ENCODE data around the gene BIRC6. TPM values are rescaled to one million over a fixed set of nuclear protein-coding genes. Genes with fewer than 3 reads are reported as not detected.

BIRC6 gene
- total and polyA plus RNA-seq, 3 donors from 2014 or later: 48.9 to 182 (median 177) TPM

DNA sequence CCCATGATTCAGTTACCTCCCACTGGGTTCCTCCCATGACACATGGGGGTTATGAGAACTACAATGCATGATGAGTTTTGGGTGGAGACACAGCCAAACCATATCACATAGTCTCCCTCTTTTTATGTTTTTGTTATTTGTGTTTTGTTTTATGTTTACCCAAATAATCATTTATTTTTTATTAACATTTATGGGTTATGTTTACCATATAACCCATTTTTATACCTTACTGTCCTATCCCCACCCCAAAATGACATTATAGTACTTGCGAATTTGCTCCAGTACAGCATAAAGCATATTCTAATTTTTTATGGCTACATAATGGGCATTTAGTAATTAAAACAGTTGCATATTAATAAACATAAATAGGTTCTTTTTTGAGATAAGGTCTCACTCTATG, 209.1 kb downstream of the BIRC6 start:
- H3K36me3 ChIP-seq (ENCODE audit: low read depth, missing control alignments): no peaks in the 10 kb centered on the region
- intact Hi-C loops (cut with DNase I; ENCODE audit: low total_unique reads): no loop called here
- no peak overlapping the region for H3K27ac ChIP-seq
- 89 to 97% methylated on average over 1 of the region's 1 CpG for WGBS, 2 donors
- TF ChIP-seq POLR2A (IDR thresholded peaks at IDR 0.05) (no peak), CTCF (IDR thresholded peaks at IDR 0.05) (no peak)
- H3K4me3 ChIP-seq: no peak overlapping the region
- H3K27me3 ChIP-seq: no peaks in the 10 kb centered on the region
- H3K9me3 ChIP-seq: no peaks in the 10 kb centered on the region
- DNase-seq: no peak
- no peaks in the 10 kb centered on the region for H3K4me1 ChIP-seq

- Histone ChIP-seq H3K27me3 (no peaks in the 10 kb centered on the region), H3K27ac (no peak overlapping the region), H3K36me3 (ENCODE audit: low read depth, missing control alignments) (no peaks in the 10 kb centered on the region), H3K4me3 (no peak overlapping the region), H3K4me1 (no peaks in the 10 kb centered on the region), H3K9me3 (no peaks in the 10 kb centered on the region)
- intact Hi-C loops (cut with DNase I; ENCODE audit: low total_unique reads): no loop called here
- no peak for DNase-seq
- 88 to 94% methylated on average over 3 of the region's 3 CpGs for WGBS, 2 donors
- TF ChIP-seq CTCF (IDR thresholded peaks at IDR 0.05): no peak
Observed at GRCh38 chr2:32572030-32572429, 215.2 kb downstream of the BIRC6 start.

GRCh38 chr2:32572737-32573136, 215.9 kb downstream of the BIRC6 start:
- DNase-seq: no peak
- Histone ChIP-seq H3K36me3 (ENCODE audit: low read depth, missing control alignments) (no peaks in the 10 kb centered on the region), H3K9me3 (no peaks in the 10 kb centered on the region), H3K4me3 (no peak overlapping the region), H3K4me1 (no peaks in the 10 kb centered on the region), H3K27ac (no peak overlapping the region), H3K27me3 (no peaks in the 10 kb centered on the region)
- TF ChIP-seq CTCF (IDR thresholded peaks at IDR 0.05) (no peak), POLR2A (IDR thresholded peaks at IDR 0.05) (no peak)
- WGBS, 2 donors: 93 to 100% methylated on average over 2 of the region's 2 CpGs
- intact Hi-C loops (cut with DNase I; ENCODE audit: low total_unique reads): no loop called here

GRCh38 chr2:32591669-32592463, 235.0 kb downstream of the BIRC6 start:
- Histone ChIP-seq H3K4me3 (no peak overlapping the region), H3K27me3 (no peaks in the 10 kb centered on the region), H3K4me1 (no peaks in the 10 kb centered on the region), H3K36me3 (ENCODE audit: low read depth, missing control alignments) (no peaks in the 10 kb centered on the region), H3K27ac (no peak overlapping the region), H3K9me3 (no peaks in the 10 kb centered on the region)
- TF ChIP-seq POLR2A (IDR thresholded peaks at IDR 0.05): no peak
- TF ChIP-seq CTCF (IDR thresholded peaks at IDR 0.05): no peak
- no peak for DNase-seq
- intact Hi-C loops (cut with DNase I; ENCODE audit: low total_unique reads): no loop called here
- WGBS, 2 donors: 74 to 84% methylated on average over 3 of the region's 3 CpGs

DNA sequence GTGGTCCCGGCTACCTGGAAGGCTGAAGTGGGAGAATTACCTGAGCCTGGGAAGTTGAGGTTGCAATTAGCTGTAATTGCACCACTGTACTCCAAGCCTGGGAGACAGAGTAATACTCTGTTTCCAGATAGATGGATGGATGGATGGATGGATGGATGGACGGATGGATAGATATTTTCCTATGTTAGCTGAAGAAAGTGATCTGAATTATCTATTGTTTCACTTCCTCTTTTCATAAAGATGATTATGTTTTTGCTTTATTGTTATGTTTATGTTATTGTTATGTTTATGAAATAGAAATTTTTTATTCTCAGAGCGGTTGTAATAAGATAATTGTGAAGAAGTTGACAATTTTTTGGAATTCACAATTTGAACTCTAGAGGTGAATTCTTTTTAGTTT, 237.8 kb downstream of the BIRC6 start:
- Histone ChIP-seq H3K4me3 (no peak overlapping the region), H3K4me1 (no peaks in the 10 kb centered on the region), H3K27me3 (no peaks in the 10 kb centered on the region), H3K36me3 (ENCODE audit: low read depth, missing control alignments) (no peaks in the 10 kb centered on the region), H3K27ac (no peak overlapping the region), H3K9me3 (no peaks in the 10 kb centered on the region)
- intact Hi-C loops (cut with DNase I; ENCODE audit: low total_unique reads): no loop called here
- WGBS, 2 donors: 93 to 95% methylated on average over 3 of the region's 3 CpGs
- TF ChIP-seq POLR2A (IDR thresholded peaks at IDR 0.05) (no peak), CTCF (IDR thresholded peaks at IDR 0.05) (no peak)
- no peak for DNase-seq

Data from testis (tissue), 3 donors.